SU-DHL-6 (cell line): ENCODE data around the gene MSL3B.

Experiments used
- CTCF ChIP-seq: fragments of 200-600 bp; sonication (generic); IDR thresholded peaks from one replicate; pipeline ENCODE4 v1.5.1; 2017; ENCODE audit warnings: antibody characterized with exemption, mild to moderate bottlenecking, low read length, moderate library complexity; ENCODE audit not compliant: insufficient read depth, poor library complexity, severe bottlenecking
- EZH2phosphoT487 ChIP-seq: fragments of 200-600 bp; sonication (generic), shearing (Covaris generic); conservative IDR thresholded peaks from 2 replicates; pipeline ENCODE4 v1.6.1; 2018; ENCODE audit warnings: mild to moderate bottlenecking, antibody characterized with exemption, low read length, moderate library complexity, mixed read lengths

GRCh38 chr2:233838251-233838650 is 29.9 kb downstream of the MSL3B start:
- TF ChIP-seq EZH2phosphoT487 (no peak), CTCF (no peak)
